Amniotic epithelial cell (primary cell): ENCODE results near the gene CSNK2B.

Source experiments
- DNase-seq: peaks from one replicate; pipeline ENCODE4 v3.0.0-alpha.2; 2010; ENCODE audit warnings: low read depth

Gene CSNK2B

DNA sequence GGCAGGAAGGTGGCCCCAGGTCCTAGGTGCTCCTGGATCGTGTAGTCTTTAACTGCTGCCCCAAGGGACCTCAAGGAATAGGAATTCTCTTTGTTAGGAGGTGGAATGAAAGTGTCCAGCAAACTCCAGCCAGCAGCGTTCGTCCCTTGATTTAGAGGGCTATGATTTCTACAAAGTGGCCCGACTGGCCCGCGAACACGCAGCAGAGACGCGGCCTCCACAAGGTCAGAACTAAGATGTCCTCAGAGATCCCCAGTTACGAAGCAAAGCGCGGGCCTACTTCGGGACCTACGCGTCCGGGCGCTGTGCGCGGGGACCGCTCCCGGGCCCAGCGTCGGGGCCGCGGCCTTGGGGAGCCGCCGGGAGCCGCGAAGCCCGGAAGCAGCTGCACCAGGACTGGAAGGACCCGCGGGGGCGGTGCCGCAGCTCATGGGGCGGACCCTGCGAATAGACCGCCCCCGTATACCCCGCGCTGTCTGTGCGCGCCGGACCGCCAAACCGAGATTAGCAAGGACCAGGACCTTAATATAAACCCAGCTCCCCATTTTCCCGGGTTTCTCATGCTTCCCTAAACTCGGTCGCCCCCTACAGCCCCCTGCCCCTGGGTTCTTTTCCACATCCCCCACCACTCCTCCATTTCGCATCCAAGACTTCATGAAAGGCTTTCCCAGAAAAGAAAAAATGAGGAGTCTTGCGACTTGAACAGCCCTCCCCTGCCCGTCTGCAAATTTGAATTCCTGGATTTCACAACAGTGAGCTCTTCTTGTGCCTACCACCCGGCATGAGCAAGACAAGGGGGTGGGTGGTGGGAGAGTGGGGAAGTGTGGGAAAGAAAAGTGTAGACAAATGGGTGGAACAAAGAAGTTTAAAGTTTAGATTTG, 5.3 kb upstream of the CSNK2B start, which contains the start of gene C6orf47:
Gene C6orf47 (minus strand): TSS at position 398 of the 881 bp plus-strand sequence. CDS start 831 bp downstream, outside the sequence.
- peak; percentile 80 for DNase-seq

DNA sequence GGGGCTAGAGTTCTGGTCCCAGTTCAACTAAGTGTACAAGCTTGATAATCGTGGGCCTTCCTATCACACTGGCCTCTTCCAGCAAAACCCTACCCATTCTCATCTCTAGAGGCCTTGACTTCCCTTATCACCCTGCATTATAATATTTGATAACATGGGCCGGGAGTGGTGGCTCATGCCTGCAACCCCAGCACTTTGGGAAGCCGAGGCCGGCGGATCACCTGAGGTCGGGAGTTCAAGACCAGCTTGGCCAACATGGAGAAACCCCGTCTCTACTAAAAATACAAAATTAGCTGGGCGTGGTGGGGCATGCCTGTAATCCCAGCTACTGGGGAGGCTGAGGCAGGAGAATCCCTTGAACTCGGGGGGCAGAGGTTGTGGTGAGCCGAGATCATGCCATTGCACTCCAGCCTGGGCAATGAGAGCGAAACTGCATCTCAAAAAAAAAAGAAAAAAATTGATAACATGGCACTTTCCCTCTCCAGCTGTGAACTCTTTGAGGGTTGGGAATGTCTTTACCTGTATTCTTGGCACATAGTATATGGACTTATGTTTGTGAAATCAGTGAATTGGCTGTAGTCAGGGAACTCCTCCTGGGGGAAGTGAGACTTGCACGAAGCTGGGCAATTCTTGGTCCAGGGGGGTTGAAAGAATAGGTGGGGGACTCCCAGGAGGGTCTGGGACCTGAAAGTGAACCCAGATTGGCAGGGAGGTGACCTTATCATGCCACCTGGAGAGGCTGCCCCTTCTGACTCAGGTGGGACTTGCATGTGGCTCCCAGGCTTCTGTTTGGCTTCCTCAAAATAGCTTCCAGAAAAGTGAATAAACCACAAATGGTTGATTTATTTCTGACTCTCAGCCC, 4.4 kb upstream of the CSNK2B start:
- no peak for DNase-seq

DNA sequence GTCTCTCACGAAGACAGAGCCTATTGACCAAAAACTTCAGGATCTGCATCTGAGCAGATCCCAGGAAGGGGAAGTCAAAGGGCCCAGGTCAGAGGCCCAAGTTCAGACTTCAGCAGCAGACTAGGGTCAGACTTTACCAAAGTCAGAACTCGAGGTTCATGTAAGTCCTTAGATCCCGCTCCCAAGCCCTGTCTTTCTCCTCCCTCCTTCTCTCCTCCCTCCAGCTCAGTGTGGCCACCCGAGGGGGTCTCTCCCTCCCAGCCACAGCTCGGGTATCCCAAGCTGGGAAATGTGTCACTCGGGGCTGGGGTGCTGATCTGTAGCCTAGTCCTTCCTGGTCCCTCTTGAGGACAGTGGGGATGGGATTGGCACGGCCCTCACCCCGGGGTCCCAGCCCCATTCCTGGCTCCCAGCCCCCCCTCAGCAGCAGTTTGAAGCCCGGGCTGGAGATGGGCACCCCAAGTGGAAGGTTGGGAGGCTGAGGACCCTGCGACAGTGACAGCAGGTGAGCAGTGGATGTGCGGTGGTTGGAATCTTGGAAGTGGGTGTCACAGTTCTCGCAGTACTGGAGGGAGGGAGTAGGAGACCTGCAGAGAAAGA, 3.7 kb upstream of the CSNK2B start:
- no peak for DNase-seq

DNA sequence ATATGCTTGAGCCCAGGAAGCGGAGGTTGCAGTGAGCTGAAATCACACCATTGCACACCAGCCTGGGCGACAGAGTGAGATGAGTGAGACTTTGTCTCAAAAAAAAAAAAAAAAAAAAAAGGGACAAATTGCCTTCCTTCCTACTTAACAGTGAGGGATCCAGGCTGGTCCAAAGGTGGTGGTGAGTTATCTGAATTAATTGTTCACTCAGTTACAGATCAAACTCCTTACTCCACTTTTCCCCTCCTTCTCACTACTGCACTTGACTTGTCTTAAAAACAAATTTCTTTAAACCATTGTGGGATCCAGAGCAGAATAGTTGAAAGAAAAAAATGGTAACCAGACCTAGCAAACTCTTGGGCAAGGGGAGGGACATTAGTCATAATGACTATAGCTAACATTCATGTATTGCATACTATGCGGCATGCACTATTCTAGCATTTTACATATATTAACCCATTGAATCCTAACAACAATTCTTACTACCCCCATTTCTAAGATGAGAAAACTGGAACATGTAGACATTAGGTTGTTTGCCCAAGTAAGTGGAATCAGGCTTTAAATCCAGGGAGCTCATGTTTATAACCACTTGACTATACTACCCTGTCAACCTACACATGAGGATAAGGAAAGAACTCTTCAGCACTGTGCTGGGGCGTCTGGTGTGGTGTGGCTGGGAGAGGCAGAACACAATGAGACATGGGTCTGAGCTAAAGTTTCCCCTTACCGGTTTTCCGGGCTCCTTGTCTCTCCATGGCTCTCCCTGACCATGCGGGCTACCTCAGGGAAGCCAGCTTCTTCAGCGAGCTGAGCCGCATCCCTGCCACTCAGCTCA, 2.5 kb upstream of the CSNK2B start:
- peak; percentile 41 for DNase-seq

DNA sequence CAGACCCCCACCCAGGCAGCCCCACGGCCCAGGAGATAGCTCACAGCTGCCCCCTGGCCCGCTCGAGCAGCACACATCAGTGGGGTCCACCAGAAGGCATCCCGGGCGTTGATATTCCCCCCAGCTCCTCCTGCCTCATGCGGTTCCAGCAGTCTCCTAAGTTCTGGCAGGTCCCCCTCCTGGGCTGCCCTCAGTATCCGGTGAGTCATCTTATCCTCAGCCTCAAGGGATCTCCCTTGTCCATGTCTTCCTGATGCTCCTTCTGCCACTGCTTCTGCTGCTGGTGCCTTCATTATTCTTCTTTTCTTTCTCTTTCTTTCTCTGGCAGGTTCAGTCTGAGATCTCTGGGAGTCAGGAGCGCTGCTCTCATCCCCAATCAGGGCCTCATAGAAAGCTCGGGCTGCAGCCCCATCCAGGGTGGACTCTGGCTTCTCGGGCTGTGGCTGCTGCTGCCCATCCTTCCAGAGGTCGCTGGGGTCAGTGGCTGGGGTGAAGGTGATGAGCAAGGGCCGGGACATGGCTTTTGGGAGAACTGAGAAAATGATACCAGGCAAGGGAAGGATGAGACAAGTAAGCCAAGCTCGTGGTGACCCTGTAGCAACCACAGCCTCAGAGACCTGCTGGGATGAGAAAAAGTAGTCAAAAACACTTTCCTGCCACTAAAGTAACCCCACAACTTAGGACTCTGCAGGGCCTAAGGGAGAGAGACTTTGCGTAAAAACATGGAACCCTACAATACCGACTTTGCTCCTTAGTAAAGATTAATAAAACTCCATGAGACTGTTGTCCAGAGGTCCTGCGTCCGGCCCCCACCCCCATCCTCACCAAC, 1.7 kb upstream of the CSNK2B start:
- DNase-seq, result peak; percentile 76

DNA sequence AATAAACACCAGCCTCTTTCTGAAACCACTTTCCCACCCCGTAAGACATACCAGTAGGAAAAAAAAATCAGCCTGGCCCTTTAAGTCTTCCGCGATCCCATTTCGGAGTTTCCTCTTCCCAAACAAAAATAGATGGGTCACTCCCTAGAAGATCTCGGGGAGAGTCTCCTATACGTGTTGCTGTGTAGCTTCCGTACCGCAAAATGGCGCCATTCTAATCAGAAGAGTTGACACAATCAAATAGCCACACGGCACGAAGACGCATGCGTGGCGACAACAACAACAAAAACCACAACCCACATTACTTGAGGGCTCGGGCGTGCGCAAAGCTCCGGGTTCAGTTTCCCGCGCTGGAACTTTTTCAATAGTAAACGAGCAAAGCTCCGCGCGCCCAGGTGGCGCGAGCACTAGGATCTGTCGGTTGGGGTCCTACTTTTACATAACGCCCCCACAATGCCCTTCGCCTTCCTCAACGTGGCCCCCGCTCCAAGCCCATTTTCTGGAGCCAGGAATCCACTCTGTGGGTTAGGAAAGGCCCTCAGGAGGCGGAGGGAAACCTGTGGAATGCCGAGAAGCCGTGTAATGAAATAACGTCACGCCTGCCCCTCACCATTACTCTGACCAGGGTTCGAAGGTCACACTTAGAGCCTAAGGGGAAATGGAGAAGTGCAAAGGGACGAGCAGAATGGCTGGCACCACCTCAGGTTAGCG, 935 bp upstream of the CSNK2B start, which contains the start of gene GPANK1:
Gene GPANK1 (minus strand): TSS at position 208 of the 711 bp plus-strand sequence. CDS start 519 bp downstream, outside the sequence.
- peak; percentile 94 for DNase-seq

DNA sequence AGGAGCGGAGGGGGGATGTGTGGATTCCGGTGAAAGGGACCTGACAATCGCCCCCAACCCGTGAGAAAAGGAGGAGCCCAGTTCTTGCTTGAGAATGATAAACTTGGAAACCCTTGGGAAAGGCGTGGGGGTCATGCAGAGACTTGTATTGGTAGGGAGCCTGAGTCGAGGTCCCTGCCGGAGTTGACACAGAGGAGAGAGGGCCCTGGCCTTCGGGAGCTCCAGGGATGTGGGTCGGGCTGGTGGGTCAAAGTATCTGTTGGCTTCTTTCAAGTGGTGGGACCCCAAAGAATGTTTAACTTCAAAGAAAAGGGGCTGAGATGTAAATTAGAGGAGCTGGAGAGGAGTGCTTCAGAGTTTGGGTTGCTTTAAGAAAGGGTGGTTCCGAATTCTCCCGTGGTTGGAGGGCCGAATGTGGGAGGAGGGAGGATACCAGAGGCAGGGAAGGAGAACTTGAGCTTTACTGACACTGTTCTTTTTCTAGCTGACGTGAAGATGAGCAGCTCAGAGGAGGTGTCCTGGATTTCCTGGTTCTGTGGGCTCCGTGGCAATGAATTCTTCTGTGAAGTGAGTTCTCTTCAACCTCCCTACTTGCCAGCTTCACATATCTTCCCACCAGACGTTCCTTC, 571 bp downstream of the CSNK2B start:
- peak; percentile 36 for DNase-seq

DNA sequence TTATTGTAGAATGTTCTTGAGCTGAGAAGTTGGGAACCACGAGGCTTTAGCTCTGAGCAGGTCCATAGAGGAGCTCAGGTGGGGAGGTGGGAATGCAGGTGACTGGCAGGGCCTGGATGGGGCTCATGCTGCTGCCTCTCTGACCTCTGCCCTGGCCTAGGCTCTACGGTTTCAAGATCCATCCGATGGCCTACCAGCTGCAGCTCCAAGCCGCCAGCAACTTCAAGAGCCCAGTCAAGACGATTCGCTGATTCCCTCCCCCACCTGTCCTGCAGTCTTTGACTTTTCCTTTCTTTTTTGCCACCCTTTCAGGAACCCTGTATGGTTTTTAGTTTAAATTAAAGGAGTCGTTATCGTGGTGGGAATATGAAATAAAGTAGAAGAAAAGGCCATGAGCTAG, 3.8 kb downstream of the CSNK2B start, which contains the start of gene LY6G5B:
Gene LY6G5B (plus strand): TSS at position 301 of the 400 bp plus-strand sequence. CDS start 975 bp downstream, outside the sequence.
- no peak for DNase-seq

DNA sequence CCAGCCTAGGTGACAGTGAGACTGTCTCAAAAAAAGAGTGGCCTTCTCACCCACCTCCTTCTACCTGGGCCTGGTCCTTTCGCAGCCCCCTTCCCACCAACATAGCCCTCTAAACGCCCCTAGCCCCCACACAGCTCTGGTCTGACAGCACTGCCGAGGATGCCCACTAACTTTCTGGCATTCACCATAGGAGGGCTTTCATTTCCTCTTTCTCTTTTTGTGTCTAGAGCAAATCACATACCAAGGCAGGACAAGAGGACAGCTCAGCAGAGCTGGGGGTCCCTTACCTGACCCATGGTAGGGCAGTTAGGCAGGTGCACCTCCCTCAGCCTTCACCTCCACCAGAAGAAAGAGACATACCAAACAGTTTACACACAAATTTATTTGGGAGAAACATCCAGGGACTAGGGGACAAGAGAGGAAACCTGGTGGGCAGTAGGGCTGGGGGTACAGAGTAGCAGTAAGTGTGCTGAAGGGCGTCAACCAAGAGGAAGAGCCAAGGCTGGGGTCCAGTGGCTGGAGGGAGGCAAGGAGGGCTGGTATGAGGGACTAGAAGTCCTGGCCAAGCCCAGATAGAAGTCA, 10.5 kb downstream of the CSNK2B start:
- DNase-seq, result no peak

DNA sequence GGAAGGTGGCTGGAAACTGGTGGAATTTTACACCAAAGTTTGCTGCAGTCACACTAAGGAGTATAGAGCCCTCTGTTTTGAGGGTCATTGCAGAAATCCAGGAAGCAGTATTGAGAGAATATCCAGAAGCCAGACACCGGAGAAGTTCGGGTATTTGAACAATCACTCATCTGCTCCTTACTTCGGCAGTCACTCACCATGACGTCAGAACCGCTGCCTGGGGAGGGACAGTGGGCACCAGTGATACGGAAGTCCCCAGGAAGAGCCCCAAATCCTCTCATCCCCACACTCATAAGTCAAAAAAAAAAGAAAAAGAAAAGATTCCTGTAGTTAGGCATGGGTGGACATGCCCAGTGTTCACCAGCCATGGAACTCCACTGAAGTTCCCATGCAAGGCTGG, 11.0 kb downstream of the CSNK2B start:
- DNase-seq, result no peak

DNA sequence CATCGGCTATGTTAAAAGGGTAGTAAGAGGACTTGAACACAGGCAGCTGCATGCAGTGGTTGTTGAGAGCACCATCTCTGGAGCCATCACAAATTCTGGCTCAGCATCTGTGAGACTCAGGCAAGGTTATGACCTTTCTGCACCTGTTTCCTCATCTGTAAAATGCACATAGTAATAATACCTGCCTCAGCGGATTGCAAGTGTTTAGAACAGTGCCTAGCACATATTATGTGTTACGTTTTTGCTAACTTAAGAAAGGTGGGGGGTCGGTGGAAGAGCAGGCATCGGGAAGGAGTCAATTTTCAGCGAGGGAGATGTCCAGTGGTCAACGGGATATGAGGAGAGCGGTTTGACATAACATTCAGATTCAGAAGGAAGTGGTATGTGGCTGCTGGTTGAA, 12.1 kb downstream of the CSNK2B start:
- DNase-seq, result no peak

DNA sequence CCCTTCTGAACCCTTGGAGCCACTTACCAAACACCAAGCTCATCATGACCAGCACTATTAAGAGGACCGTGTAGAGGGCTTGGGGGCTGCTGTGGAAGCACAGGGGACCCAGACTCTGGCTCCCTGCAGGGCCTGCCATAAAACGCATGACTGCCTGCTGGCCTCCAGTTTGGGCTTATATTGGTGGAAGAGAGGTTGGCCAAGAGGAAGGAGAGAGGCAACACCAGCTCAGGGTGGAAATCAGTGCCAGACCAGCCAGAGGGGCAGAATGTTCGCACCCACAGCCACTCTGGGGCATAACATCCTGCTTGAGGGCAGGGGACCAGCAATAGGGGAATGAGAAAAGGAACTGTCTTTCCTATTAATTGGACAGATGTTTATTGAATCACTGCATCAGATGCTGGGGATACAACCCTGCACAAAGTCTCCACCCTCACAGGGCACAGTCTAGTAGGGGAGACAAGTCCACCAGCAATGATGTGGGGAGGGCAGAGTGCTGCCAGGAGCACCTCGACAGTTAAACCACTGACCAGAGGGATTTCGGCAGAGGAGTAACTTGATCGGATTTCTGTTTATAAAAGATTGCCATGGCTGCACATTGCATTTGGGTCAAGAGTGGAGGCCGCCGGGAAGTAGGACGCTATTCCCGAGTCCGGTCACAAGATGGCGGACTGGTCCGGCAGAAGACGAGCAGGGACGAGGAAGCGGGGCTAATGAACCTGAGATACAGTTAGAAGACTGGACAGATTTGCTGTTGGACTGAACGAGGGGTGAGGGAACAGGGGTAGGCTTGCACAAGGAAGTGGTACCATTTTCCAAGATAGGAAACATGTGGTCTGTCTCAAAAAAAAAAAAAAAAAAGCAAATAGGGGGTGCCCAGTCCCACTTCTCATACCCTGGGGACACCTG, 14.6 kb downstream of the CSNK2B start, which contains the start of gene LY6G5C:
Gene LY6G5C (minus strand): TSS at position 842 of the 909 bp plus-strand sequence. CDS start 694 bp downstream, at position 148.
- DNase-seq, result peak; percentile 81

DNA sequence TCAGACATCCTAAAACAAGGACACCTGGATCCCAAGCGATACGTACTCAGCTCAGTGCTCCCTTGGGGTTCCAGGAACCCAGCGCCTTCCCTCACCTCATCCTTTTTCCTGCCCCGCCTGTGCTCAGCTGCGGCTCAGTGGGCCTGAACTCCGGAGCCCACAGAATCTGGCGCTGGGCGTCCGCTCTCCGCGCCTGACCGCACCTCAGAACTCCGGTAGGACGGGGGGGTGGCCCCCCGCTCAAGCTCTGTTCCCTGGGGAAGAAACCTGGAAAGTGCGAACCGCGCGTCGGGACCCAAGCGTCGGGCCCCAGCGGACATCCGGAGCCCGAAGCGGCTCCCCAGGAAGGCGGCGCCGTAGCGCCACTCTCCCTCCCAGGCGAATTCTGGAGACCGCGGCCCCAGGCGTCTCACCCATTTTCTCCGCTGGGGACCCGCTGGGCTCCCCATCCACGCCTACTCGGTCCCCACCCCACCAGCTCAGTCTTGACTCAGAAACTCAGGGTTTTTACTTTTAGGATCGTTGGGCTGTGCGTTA, 15.3 kb downstream of the CSNK2B start:
- no peak for DNase-seq

DNA sequence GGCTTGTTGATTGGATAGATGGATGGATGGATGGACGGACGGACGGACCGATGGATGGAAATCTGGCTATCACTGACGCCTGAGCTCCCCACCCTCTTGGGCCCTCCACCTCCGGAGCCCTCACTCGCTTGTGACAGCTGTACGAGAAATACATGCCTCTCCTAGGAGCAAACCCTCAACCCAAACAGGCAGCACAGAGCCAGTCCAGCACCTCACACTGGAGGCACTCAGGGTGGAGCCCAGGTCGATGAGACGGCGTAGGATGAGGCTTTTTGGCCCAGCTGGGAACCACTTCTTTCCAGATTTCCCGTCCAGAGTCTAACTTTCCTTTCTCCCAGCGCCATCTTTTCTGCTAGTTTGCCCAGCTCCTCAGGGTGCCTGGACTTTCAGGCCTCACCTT, 17.7 kb downstream of the CSNK2B start:
- no peak for DNase-seq

DNA sequence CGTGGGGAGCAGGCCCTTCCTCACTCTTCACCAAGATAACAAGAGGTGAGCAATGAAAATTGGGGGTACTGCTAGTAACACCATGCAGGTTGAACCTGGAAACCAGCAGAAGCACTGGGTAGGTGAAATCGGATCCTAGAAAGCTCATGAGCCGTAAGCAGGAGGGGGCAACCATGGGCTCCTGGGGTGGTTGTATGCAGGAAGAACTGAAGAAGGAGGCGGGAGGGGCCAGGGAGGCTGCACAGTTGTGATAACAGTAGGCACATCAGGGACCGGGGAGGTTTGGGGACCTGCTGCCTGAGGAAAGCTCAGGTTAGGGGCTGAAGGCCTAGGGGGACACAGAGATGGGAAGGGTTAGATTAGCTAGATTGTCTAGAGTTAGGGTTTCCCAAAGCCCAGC, 20.6 kb downstream of the CSNK2B start:
- no peak for DNase-seq

DNA sequence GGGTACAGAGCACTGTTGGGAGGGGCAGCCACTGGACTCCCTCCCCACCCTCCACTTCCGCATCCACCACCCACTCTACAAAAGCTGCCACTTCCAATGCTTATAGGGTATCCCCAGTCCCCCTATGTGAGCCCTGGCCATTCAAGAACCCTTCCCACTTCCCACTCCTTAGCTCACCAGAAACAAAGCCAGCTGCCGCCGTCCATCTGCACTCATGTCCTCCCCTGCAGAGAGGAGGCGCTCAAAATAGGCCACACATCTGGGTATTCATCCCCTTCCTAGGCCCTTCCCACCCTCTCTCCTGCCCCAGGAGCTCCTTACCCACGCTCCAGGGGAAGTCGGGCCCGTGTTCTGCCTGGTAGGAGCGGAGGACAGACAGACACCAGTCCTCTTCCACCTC, 21.4 kb downstream of the CSNK2B start:
- no peak for DNase-seq
